Fibroblast of lung (primary cell): Measurements from ENCODE around the gene RNF25. TPM values are rescaled to one million over a fixed set of nuclear protein-coding genes. Genes with fewer than 3 reads are reported as not detected.

Experiments
- DNase-seq, 2 donors: peaks; one replicate each; pipeline versions ENCODE4 v3.0.0 to v3.0.0-alpha.2; 2010; ENCODE audit warnings: low read depth in 2 of 2
- H2AFZ ChIP-seq: 2 replicates; pipeline ENCODE4 v1.5.1; 2012; ENCODE audit warnings: low read length, control low read depth, inconsistent platforms
- H3K27ac ChIP-seq: 2 replicates; pipeline ENCODE4 v1.5.1; 2011; ENCODE audit warnings: low read length, control low read depth; ENCODE audit not compliant: insufficient read depth
- H3K27me3 ChIP-seq: 2 replicates; pipeline ENCODE4 v1.5.1; 2011; ENCODE audit warnings: mild to moderate bottlenecking, low read length; ENCODE audit not compliant: control insufficient read depth, insufficient read depth
- H3K36me3 ChIP-seq: 2 replicates; pipeline ENCODE4 v1.5.1; 2011; ENCODE audit warnings: low read length; ENCODE audit not compliant: control insufficient read depth, insufficient read depth
- H3K4me1 ChIP-seq: 2 replicates; pipeline ENCODE4 v1.5.1; 2011; ENCODE audit warnings: low read length; ENCODE audit not compliant: control insufficient read depth, insufficient read depth; ENCODE audit errors: extremely low read depth
- H3K4me2 ChIP-seq: 2 replicates; pipeline ENCODE4 v1.5.1; 2011; ENCODE audit warnings: low read length, control low read depth; ENCODE audit not compliant: insufficient read depth; ENCODE audit errors: extremely low read depth
- H3K4me3 ChIP-seq, 4 experiments: fragments of 200-600 bp in 1 of 4; sonication (generic) in 1 of 4; replicated peaks in 1 of 4; 2 replicates each; pipeline ENCODE4 v1.5.1; 2011 to 2016; ENCODE audit warnings: low read length in 4 of 4, low read depth in 3 of 4, mild to moderate bottlenecking in 3 of 4, control low read depth in 2 of 4, inconsistent platforms in 1 of 4, mixed read lengths in 1 of 4; ENCODE audit not compliant: insufficient read depth in 1 of 4; ENCODE audit errors: control extremely low read depth in 1 of 4
- H3K79me2 ChIP-seq: 2 replicates; pipeline ENCODE4 v1.5.1; 2012; ENCODE audit warnings: mild to moderate bottlenecking, low read length, inconsistent platforms; ENCODE audit not compliant: control insufficient read depth, insufficient read depth
- H3K9ac ChIP-seq: 2 replicates; pipeline ENCODE4 v1.5.1; 2011; ENCODE audit warnings: mild to moderate bottlenecking, low read length, control low read depth; ENCODE audit not compliant: insufficient read depth
- H3K9me3 ChIP-seq: 2 replicates; pipeline ENCODE4 v1.5.1; 2012; ENCODE audit warnings: low read depth, low read length; ENCODE audit not compliant: control insufficient read depth, insufficient read depth
- H4K20me1 ChIP-seq: 2 replicates; pipeline ENCODE4 v1.5.1; 2011; ENCODE audit warnings: low read length; ENCODE audit not compliant: control insufficient read depth, insufficient read depth; ENCODE audit errors: extremely low read depth
- EZH2 ChIP-seq: IDR thresholded peaks from 2 replicates; pipeline ENCODE4 v1.5.1; 2012; ENCODE audit warnings: low read length, control low read depth, mild to moderate bottlenecking; ENCODE audit errors: missing control alignments
- polyA plus RNA-seq, 2 donors: library from polyadenylated mRNA; depleted of rRNA in 1 of 2; stranded (reverse) in 1 of 2; unstranded in 1 of 2; fragments of >200 nt; gene quantifications; 2 replicates each; pipeline ENCODE4 v1.2.1, GENCODE V29; 2011 to 2012; ENCODE audit warnings: missing spikeins in 1 of 2
- total RNA-seq: library from RNA; depleted of rRNA; stranded (reverse); fragments of >200 nt; gene quantifications from 2 replicates; pipeline ENCODE4 v1.2.1, GENCODE V29; 2014
- TF ChIP-seq, protein P1 (sequence below), 2 donors: IDR thresholded peaks in 1 of 2; conservative IDR thresholded peaks in 1 of 2; 1 replicate in 1 of 2; 2 replicates in 1 of 2; pipeline ENCODE4 v1.5.1; 2011 to 2012; ENCODE audit warnings: low read length in 2 of 2, control low read depth in 1 of 2, inconsistent platforms in 1 of 2, low read depth in 1 of 2, mild to moderate bottlenecking in 1 of 2

Gene RNF25
- total and polyA plus RNA-seq, 2 donors (not counting 1 experiment from before 2014, with no cell fraction given), result 39.1 to 42.1 TPM

GRCh38 chr2:218648787-218649100, 23.1 kb downstream of the RNF25 start:
- H3K79me2 ChIP-seq, result no peaks in the 10 kb centered on the region
- TF ChIP-seq, protein P1, sequence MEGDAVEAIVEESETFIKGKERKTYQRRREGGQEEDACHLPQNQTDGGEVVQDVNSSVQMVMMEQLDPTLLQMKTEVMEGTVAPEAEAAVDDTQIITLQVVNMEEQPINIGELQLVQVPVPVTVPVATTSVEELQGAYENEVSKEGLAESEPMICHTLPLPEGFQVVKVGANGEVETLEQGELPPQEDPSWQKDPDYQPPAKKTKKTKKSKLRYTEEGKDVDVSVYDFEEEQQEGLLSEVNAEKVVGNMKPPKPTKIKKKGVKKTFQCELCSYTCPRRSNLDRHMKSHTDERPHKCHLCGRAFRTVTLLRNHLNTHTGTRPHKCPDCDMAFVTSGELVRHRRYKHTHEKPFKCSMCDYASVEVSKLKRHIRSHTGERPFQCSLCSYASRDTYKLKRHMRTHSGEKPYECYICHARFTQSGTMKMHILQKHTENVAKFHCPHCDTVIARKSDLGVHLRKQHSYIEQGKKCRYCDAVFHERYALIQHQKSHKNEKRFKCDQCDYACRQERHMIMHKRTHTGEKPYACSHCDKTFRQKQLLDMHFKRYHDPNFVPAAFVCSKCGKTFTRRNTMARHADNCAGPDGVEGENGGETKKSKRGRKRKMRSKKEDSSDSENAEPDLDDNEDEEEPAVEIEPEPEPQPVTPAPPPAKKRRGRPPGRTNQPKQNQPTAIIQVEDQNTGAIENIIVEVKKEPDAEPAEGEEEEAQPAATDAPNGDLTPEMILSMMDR (conservative IDR thresholded peaks at IDR 0.05 in 1 of 2, IDR thresholded peaks at IDR 0.05 in 1 of 2; ENCODE audit: low read depth in 1 of 2, low read length in 2 of 2), result no peak
- TF ChIP-seq EZH2, result no peak
- no peaks in the 10 kb centered on the region for H3K27me3 ChIP-seq
- H3K9ac ChIP-seq, result no peak overlapping the region
- H4K20me1 ChIP-seq, result no peaks in the 10 kb centered on the region
- no peak overlapping the region for H3K27ac ChIP-seq
- no peaks in the 10 kb centered on the region for H3K9me3 ChIP-seq
- H2AFZ ChIP-seq, result no peak overlapping the region
- no peak overlapping the region for H3K4me2 ChIP-seq
- DNase-seq, result no peak
- no peaks in the 10 kb centered on the region for H3K4me1 ChIP-seq
- no peak overlapping the region for H3K4me3 ChIP-seq
- H3K36me3 ChIP-seq, result peaks cover 16% of the 10 kb centered on the region

GRCh38 chr2:218648088-218648786, 23.6 kb downstream of the RNF25 start:
- Histone ChIP-seq H3K4me2 (no peak overlapping the region), H2AFZ (no peak overlapping the region), H3K4me3 (no peak overlapping the region), H3K27me3 (no peaks in the 10 kb centered on the region), H3K4me1 (no peaks in the 10 kb centered on the region), H3K9ac (no peak overlapping the region), H3K36me3 (peaks cover 17% of the 10 kb centered on the region), H4K20me1 (no peaks in the 10 kb centered on the region), H3K9me3 (no peaks in the 10 kb centered on the region), H3K27ac (no peak overlapping the region), H3K79me2 (no peaks in the 10 kb centered on the region)
- DNase-seq, result peak; percentile 41 to 71
- TF ChIP-seq, protein P1 (conservative IDR thresholded peaks at IDR 0.05 in 1 of 2, IDR thresholded peaks at IDR 0.05 in 1 of 2; ENCODE audit: low read depth in 1 of 2, low read length in 2 of 2), result peak; percentile 91 to 97
- TF ChIP-seq EZH2, result no peak

DNA sequence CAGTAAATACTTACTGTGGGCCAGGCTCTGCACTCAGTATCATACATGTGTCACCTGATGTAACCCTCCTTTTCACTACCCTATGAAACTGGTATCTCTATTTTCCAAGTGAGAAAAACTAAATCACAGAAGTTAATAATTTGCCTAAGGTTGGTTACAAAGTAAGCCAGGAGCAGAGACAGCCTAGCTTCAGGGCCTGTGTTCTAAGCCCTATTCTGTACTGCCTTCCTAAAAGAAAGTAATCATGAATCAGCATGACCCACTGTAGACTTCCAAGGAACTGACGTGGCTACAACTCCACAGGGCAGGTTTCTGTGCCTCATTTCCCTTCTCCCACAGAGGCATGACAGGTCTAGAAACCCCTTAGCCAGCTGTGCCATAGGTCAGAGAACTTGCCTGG, 26.7 kb downstream of the RNF25 start:
- Histone ChIP-seq H3K27ac (peak overlapping the region; percentile 48), H3K9me3 (no peaks in the 10 kb centered on the region), H3K36me3 (peaks cover 19% of the 10 kb centered on the region), H3K27me3 (no peaks in the 10 kb centered on the region), H2AFZ (no peak overlapping the region), H3K4me2 (no peak overlapping the region), H3K9ac (no peak overlapping the region), H4K20me1 (no peaks in the 10 kb centered on the region), H3K4me3 (no peak overlapping the region), H3K4me1 (no peaks in the 10 kb centered on the region), H3K79me2 (no peaks in the 10 kb centered on the region)
- peak; percentile 23 to 52 for DNase-seq
- TF ChIP-seq, protein P1 (conservative IDR thresholded peaks at IDR 0.05 in 1 of 2, IDR thresholded peaks at IDR 0.05 in 1 of 2; ENCODE audit: low read depth in 1 of 2, low read length in 2 of 2), result no peak
- TF ChIP-seq EZH2, result no peak
